Endothelial cell of coronary artery (primary cell): ENCODE measurements around the gene NUDT7. TPM values are rescaled to one million over a fixed set of nuclear protein-coding genes. Genes with fewer than 3 reads are reported as not detected.

Experiments
- total RNA-seq: library from RNA; depleted of rRNA; stranded (reverse); fragments of >200 nt; gene quantifications from 2 replicates; pipeline ENCODE4 v1.2.3, GENCODE V29; 2014

The NUDT7 gene
- total RNA-seq = 4.0 TPM in 2 replicates

DNA sequence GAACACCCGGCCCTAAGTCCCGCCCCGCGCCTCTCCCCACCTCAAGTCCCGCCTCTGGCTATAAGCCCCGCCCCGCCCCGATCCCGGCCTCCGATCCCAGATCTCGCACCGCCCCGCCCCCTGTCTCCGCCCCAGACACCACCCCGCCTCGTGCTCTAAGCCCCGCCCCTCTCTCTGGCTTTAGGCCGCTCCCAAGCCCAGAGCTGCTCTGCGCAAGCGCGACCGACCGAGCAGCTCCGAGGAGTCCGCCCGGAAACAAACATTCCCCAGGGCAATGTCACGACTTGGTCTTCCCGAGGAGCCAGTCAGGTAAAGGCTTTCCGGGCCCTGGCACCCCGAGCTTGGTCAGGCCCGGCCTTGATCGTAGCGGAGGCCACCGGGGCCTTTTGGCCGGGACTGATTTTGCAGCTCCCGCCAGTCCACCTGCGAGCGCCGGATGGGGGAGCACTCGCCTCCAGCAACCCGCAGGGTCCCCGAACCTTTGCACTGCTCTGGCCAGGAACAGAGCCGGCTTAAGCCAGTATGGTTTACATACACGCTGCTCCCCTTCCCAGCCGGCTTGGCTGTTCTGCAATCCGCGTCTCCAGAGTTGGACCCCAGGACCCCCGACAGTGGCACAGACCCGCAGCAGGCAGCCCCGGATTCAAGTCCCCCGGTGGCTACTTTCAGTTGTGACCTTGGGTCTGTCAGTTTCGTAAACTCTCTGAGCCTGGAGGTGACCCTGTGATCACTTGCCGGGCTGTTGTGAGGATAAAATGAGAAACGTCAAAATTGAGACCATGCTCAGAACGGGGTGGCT, at the start of gene NUDT7:
TSS of gene NUDT7 (plus strand) at position 206 of the 799 bp plus-strand sequence. CDS start at position 275, 69 bp downstream.

DNA sequence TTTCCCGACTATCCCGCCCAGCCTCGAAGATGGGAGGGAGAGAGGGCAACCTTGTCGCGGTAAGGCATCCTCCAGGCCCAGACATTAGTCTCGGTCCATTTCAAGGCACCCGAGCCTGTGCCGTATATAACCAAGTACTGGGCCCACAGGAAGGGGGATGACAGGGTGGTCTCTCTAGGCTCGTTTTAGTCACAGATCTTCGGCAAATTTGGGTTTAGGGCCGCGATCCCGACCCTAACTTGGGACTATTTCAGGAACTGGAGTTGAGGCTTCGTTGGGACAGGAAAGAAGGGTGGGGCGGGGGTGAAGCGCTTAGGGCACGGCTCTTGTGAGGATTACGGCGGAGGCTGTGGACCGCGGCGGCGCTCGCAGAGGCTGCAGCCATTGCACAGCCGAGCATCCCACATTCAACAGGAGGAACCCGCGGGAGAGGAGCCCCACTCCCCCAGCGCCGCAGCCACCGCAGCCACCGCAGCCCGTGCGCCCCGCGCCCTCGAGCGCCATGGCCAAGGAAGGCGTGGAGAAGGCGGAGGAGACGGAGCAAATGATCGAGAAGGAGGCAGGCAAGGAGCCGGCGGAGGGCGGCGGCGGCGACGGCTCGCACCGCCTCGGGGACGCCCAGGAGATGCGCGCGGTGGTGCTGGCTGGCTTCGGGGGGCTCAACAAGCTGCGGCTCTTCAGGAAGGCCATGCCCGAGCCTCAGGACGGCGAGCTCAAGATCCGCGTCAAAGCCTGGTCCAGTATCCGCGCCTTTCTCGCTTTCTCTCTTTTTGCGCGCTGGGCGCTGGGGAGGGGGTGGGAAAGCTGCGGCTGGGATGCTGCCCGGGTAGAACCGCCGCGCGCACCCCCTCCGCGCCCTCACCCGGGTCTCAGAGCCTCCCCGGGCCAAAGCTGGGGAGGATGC, 66.1 kb downstream of the NUDT7 start, which contains the start of gene VAT1L:
TSS of gene VAT1L (plus strand) at position 384 of the 904 bp plus-strand sequence. CDS start at position 503, 119 bp downstream.

Other genes with a start within 250 kb of the NUDT7 start
- gene VAT1L, start 66.0 kb downstream of the NUDT7 start, total RNA-seq = 3.0 and 10.3 TPM in 2 replicates